PFSK-1 (cell line): ENCODE data around the gene AUTS2.

ENCODE experiments used
- POLR2AphosphoS5 ChIP-seq: IDR thresholded peaks from 2 replicates; pipeline ENCODE4 v1.6.1; 2012; ENCODE audit warnings: low read depth, mild to moderate bottlenecking, control low read depth, low read length, moderate library complexity
- REST ChIP-seq, 2 experiments: IDR thresholded peaks; 2 replicates each; pipeline versions ENCODE4 v1.6.1 to v1.8.0; 2011 to 2012; ENCODE audit warnings: low read depth in 2 of 2, low read length in 2 of 2, control low read depth in 1 of 2, inconsistent platforms in 1 of 2, mild to moderate bottlenecking in 1 of 2, moderate library complexity in 1 of 2; ENCODE audit not compliant: insufficient read depth in 1 of 2
- TAF1 ChIP-seq: IDR thresholded peaks from 2 replicates; pipeline ENCODE4 v1.6.1; 2012; ENCODE audit warnings: low read length, control low read depth, borderline replicate concordance; ENCODE audit not compliant: insufficient read depth

GRCh38 chr7:69871886-69872569, 273.8 kb downstream of the AUTS2 start:
- TF ChIP-seq REST (IDR thresholded peaks at IDR 0.05; ENCODE audit: insufficient read depth in 1 of 2, low read depth in 2 of 2, low read length in 2 of 2) = no peak
- no peak for TF ChIP-seq POLR2AphosphoS5
- TF ChIP-seq TAF1 = no peak
